K562 (cell line): ENCODE data around the gene ETS2. TPM values are rescaled to one million over a fixed set of nuclear protein-coding genes. Genes with fewer than 3 reads are reported as not detected.
A peak's percentile ranks its signal among the peaks of the same experiment; 100 is the strongest.

Experiments
- ATF1 ChIP-seq, 2 experiments: fragments of 450-650 bp in 1 of 2; IDR thresholded peaks; 2 replicates each; pipeline ENCODE4 v1.6.1; 2016; ENCODE audit warnings: missing compliant biosample characterization in 1 of 2, missing genetic modification characterization in 1 of 2
- BDP1 ChIP-seq: IDR thresholded peaks from 3 replicates; pipeline ENCODE4 v1.6.1; 2011; ENCODE audit not compliant: insufficient read length, insufficient read depth
- BRCA1 ChIP-seq, 2 experiments: fragments of 450-650 bp in 1 of 2; sonication (generic) in 1 of 2; formaldehyde crosslinking in 1 of 2; IDR thresholded peaks; 2 replicates each; pipeline versions ENCODE4 v1.5.0 to v1.6.1; 2017 to 2020; ENCODE audit warnings: mild to moderate bottlenecking in 1 of 2, missing genetic modification reagents in 1 of 2
- ETS2 ChIP-seq: IDR thresholded peaks from 2 replicates; pipeline ENCODE4 v1.6.1; 2016; ENCODE audit warnings: borderline replicate concordance, missing genetic modification characterization, mild to moderate bottlenecking, moderate library complexity, missing compliant biosample characterization; ENCODE audit not compliant: poor library complexity, severe bottlenecking
- KAT8 ChIP-seq: fragments of 450-650 bp; IDR thresholded peaks from 2 replicates; pipeline ENCODE4 v1.6.1; 2016; ENCODE audit warnings: low read depth, mild to moderate bottlenecking
- MAFF ChIP-seq: IDR thresholded peaks from 2 replicates; pipeline ENCODE4 v1.6.1; 2012; ENCODE audit warnings: low read length, improper control_type of control experiment
- MED1 ChIP-seq: sonication (generic); formaldehyde crosslinking; IDR thresholded peaks from 2 replicates; pipeline ENCODE4 v1.8.1; 2023; ENCODE audit warnings: missing genetic modification reagents, borderline replicate concordance
- MYC ChIP-seq, 2 experiments: fragments of 250-450 bp in 1 of 2; sonication (Bioruptor Pico) in 1 of 2; IDR thresholded peaks; 2 replicates each; pipeline versions ENCODE4 v1.5.1 to v1.6.1; 2012 to 2021; ENCODE audit warnings: low read depth in 2 of 2, borderline replicate concordance in 1 of 2, improper control_type of control experiment in 1 of 2, low read length in 1 of 2, mild to moderate bottlenecking in 1 of 2, moderate library complexity in 1 of 2
- POLR2AphosphoS2 ChIP-seq: IDR thresholded peaks from 2 replicates; pipeline ENCODE4 v1.6.1; 2012; ENCODE audit warnings: low read length, improper control_type of control experiment
- SAFB2 ChIP-seq: fragments of 200-400 bp; formaldehyde crosslinking; IDR thresholded peaks from 2 replicates; pipeline ENCODE4 v1.6.1; 2018; ENCODE audit warnings: borderline replicate concordance, low read length, low read depth, moderate library complexity; ENCODE audit not compliant: severe bottlenecking
- SMARCB1 ChIP-seq: IDR thresholded peaks from 2 replicates; pipeline ENCODE4 v1.6.1; 2011; ENCODE audit warnings: improper control_type of control experiment, low read depth; ENCODE audit not compliant: insufficient read length
- SRF ChIP-seq, 2 experiments: fragments of 250-450, 450-650 bp in 1 of 2; sonication (Bioruptor Pico) in 1 of 2; sonication (generic) in 1 of 2; formaldehyde crosslinking; IDR thresholded peaks; 2 replicates each; pipeline versions ENCODE4 v1.5.0 to v1.5.1; 2020 to 2022; ENCODE audit warnings: mild to moderate bottlenecking in 1 of 2, missing genetic modification reagents in 1 of 2
- SRSF3 ChIP-seq: fragments of 200-400 bp; formaldehyde crosslinking; IDR thresholded peaks from 2 replicates; pipeline ENCODE4 v1.6.1; 2016; ENCODE audit warnings: mild to moderate bottlenecking, low read length, moderate library complexity; ENCODE audit not compliant: insufficient read depth
- TCF7L2 ChIP-seq: fragments of 150-350 bp; IDR thresholded peaks from 2 replicates; pipeline ENCODE4 v1.6.1; 2016; ENCODE audit warnings: low read depth, mild to moderate bottlenecking, low read length, moderate library complexity
- TEAD1 ChIP-seq, 2 experiments: fragments of 450-650 bp in 1 of 2; sonication (generic) in 1 of 2; formaldehyde crosslinking; IDR thresholded peaks; 2 replicates each; pipeline versions ENCODE4 v1.4.0 to v1.8.0; 2020 to 2022; ENCODE audit warnings: mild to moderate bottlenecking in 2 of 2, missing genetic modification reagents in 1 of 2
- THRAP3 ChIP-seq: fragments of 450-650 bp; IDR thresholded peaks from 2 replicates; pipeline ENCODE4 v1.6.1; 2016; ENCODE audit warnings: mild to moderate bottlenecking, inconsistent platforms, borderline replicate concordance
- ZEB2 ChIP-seq: fragments of 450-650 bp; IDR thresholded peaks from 2 replicates; pipeline ENCODE4 v1.6.1; 2016
- ZNF133 ChIP-seq: fragments of 250-450 bp; sonication (Bioruptor Pico); IDR thresholded peaks from 2 replicates; pipeline ENCODE4 v1.4.0; 2020; ENCODE audit warnings: mild to moderate bottlenecking
- ZNF507 ChIP-seq: conservative IDR thresholded peaks from 2 replicates; pipeline ENCODE4 v1.6.1; 2017; ENCODE audit warnings: missing genetic modification characterization, missing compliant biosample characterization
- ZNF79 ChIP-seq: fragments of 250-450 bp; sonication (Bioruptor Pico); IDR thresholded peaks from 2 replicates; pipeline ENCODE4 v1.4.0; 2020; ENCODE audit warnings: low read depth, mild to moderate bottlenecking, moderate library complexity
- polyA plus RNA-seq, 8 experiments: library from polyadenylated mRNA; depleted of rRNA in 4 of 8; stranded (reverse) in 5 of 8; unstranded in 3 of 8; fragments of >200 nt; fragmentation: Nextera tagmentation in 2 of 8; fragmentation: Illumina TruSeq in 1 of 8; extraction: Ambion mirVana in 2 of 8; extraction: Trizol in 1 of 8; gene quantifications; 2 replicates each; pipeline versions ENCODE4 v1.2.1 to v1.2.3, GENCODE V29; 2011 to 2014; ENCODE audit warnings: inconsistent platforms in 1 of 8, missing spikeins in 1 of 8
- total RNA-seq, 7 experiments: library from RNA; depleted of rRNA in 6 of 7; stranded (reverse); fragments of >200 nt in 6 of 7; fragmentation: Illumina TruSeq in 2 of 7; extraction: Trizol in 2 of 7; gene quantifications; 2 replicates each; pipeline versions ENCODE4 v1.2.1 to v1.2.3, GENCODE V29; 2011 to 2021; ENCODE audit warnings: low replicate concordance in 1 of 7
- TF ChIP-seq, protein P1 (sequence below): sonication (generic); formaldehyde crosslinking; IDR thresholded peaks from 2 replicates; pipeline ENCODE4 v1.8.1; 2022; ENCODE audit warnings: missing genetic modification reagents
- TF ChIP-seq, protein P2 (sequence below): fragments of 450-650 bp; formaldehyde crosslinking; conservative IDR thresholded peaks from 2 replicates; pipeline ENCODE4 v1.4.0; 2022; ENCODE audit warnings: mild to moderate bottlenecking, missing genetic modification characterization
- TF ChIP-seq, protein P3 (sequence below): fragments of 250-450 bp; sonication (Bioruptor Pico); IDR thresholded peaks from 2 replicates; pipeline ENCODE4 v1.4.0; 2020; ENCODE audit warnings: mild to moderate bottlenecking, moderate library complexity

Gene ETS2
- total and polyA plus RNA-seq, 9 of the 15 experiments (the other 6 are each of a cell fraction or from before 2014, with no cell fraction given): 1.7 to 24.4 (median 12.2) TPM

DNA sequence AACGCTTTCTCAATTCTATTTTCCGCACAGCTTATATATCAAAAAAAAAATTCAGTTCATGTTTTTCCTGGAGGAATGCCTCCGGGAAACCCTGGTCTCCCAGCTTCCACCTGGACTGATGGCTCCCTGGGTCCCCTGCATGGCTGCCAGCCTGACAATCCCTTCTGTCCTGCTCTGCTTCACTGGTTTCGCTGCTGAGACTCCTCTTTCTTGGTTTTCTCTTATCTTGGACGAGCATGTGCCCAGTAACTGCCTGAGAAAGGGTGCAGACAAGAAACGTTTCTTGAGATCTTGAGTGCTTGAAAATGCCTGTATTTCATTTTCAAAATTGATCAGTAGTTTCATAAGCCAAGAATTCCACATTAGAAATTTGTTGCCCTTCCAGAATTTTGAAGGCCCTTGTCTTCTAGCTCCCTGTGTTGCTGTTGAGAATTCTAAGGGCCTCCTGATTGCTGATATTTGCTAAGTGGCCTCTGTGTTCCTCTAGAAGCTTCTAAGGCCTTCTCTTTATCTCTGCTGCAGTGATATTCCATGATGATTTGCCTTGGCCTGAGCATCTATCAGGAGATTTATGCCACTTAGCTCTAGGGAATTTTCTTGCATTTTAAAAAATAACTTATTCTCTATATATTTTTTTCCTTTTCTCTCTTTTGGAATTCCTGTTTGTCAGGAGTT is 44.7 kb downstream of the ETS2 start (continued):
- TF ChIP-seq MYC (IDR thresholded peaks at IDR 0.05; ENCODE audit: low read depth, low read length): no peak
- no peak for TF ChIP-seq MYC (CRISPR knock-in tag; IDR thresholded peaks at IDR 0.05; ENCODE audit: borderline replicate concordance, low read depth)
- TF ChIP-seq ZNF507: peak; percentile 55
- no peak for TF ChIP-seq MAFF
- no peak for TF ChIP-seq ZEB2
- no peak for TF ChIP-seq MED1 (CRISPR knock-in tag)
- TF ChIP-seq, protein P1, sequence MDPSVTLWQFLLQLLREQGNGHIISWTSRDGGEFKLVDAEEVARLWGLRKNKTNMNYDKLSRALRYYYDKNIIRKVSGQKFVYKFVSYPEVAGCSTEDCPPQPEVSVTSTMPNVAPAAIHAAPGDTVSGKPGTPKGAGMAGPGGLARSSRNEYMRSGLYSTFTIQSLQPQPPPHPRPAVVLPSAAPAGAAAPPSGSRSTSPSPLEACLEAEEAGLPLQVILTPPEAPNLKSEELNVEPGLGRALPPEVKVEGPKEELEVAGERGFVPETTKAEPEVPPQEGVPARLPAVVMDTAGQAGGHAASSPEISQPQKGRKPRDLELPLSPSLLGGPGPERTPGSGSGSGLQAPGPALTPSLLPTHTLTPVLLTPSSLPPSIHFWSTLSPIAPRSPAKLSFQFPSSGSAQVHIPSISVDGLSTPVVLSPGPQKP (CRISPR knock-in tag): no peak
- TF ChIP-seq ZNF133 (CRISPR knock-in tag): no peak
- TF ChIP-seq BDP1: no peak
- TF ChIP-seq TCF7L2: no peak
- TF ChIP-seq ETS2 (tag): no peak
- TF ChIP-seq KAT8: no peak
- TF ChIP-seq SAFB2: no peak
- TF ChIP-seq TEAD1 (CRISPR knock-in tag; IDR thresholded peaks at IDR 0.05): no peak
- TF ChIP-seq, protein P2, sequence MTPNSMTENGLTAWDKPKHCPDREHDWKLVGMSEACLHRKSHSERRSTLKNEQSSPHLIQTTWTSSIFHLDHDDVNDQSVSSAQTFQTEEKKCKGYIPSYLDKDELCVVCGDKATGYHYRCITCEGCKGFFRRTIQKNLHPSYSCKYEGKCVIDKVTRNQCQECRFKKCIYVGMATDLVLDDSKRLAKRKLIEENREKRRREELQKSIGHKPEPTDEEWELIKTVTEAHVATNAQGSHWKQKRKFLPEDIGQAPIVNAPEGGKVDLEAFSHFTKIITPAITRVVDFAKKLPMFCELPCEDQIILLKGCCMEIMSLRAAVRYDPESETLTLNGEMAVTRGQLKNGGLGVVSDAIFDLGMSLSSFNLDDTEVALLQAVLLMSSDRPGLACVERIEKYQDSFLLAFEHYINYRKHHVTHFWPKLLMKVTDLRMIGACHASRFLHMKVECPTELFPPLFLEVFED: no peak
- TF ChIP-seq SMARCB1: no peak
- TF ChIP-seq POLR2AphosphoS2: no peak
- TF ChIP-seq THRAP3: no peak
- no peak for TF ChIP-seq SRF (CRISPR knock-in tag; IDR thresholded peaks at IDR 0.05)
- TF ChIP-seq SRSF3: no peak
- no peak for TF ChIP-seq BRCA1 (IDR thresholded peaks at IDR 0.05)
- no peak for TF ChIP-seq BRCA1 (CRISPR knock-in tag; IDR thresholded peaks at IDR 0.05)
- 0 out of 2 replicates have a peak, but pooled peaks have one; percentile 43 for TF ChIP-seq ZNF79
- TF ChIP-seq ATF1 (CRISPR knock-in tag; IDR thresholded peaks at IDR 0.05): no peak
- no peak for TF ChIP-seq ATF1 (tag; IDR thresholded peaks at IDR 0.05)
- TF ChIP-seq, protein P3, sequence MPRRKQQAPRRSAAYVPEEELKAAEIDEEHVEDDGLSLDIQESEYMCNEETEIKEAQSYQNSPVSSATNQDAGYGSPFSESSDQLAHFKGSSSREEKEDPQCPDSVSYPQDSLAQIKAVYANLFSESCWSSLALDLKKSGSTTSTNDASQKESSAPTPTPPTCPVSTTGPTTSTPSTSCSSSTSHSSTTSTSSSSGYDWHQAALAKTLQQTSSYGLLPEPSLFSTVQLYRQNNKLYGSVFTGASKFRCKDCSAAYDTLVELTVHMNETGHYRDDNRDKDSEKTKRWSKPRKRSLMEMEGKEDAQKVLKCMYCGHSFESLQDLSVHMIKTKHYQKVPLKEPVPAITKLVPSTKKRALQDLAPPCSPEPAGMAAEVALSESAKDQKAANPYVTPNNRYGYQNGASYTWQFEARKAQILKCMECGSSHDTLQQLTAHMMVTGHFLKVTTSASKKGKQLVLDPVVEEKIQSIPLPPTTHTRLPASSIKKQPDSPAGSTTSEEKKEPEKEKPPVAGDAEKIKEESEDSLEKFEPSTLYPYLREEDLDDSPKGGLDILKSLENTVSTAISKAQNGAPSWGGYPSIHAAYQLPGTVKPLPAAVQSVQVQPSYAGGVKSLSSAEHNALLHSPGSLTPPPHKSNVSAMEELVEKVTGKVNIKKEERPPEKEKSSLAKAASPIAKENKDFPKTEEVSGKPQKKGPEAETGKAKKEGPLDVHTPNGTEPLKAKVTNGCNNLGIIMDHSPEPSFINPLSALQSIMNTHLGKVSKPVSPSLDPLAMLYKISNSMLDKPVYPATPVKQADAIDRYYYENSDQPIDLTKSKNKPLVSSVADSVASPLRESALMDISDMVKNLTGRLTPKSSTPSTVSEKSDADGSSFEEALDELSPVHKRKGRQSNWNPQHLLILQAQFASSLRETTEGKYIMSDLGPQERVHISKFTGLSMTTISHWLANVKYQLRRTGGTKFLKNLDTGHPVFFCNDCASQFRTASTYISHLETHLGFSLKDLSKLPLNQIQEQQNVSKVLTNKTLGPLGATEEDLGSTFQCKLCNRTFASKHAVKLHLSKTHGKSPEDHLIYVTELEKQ: no peak
